ENCODE results near the gene GNAI2. TPM values are rescaled to one million over a fixed set of nuclear protein-coding genes. Genes with fewer than 3 reads are reported as not detected.

GNAI2 gene
- polyA plus RNA-seq, 1 donor (not counting 4 experiments of a cell fraction or from before 2014, with no cell fraction given), result 268 TPM

- no peak for TF ChIP-seq CTCF (optimal IDR thresholded peaks at IDR 0.05 in 1 of 3, IDR thresholded peaks at IDR 0.05 in 1 of 3, conservative IDR thresholded peaks at IDR 0.05 in 1 of 3; ENCODE audit: extremely low read depth in 1 of 3, insufficient read depth in 2 of 3, low read length in 3 of 3)
- no peak for TF ChIP-seq EZH2 (IDR thresholded peaks at IDR 0.05; ENCODE audit: low read length)
- H2AFZ ChIP-seq (ENCODE audit: control insufficient read depth, low read length), result no peak within 1 kb of the TSS
- H3K9ac ChIP-seq (ENCODE audit: control insufficient read depth, extremely low read depth, insufficient read depth, low read length), result no peak within 1 kb of the TSS
- H4K20me1 ChIP-seq (ENCODE audit: control insufficient read depth, extremely low read depth, insufficient read depth, low read length), result no peaks in the 10 kb centered on the region
- FAIRE-seq, result peak; percentile 41
- H3K27me3 ChIP-seq (ENCODE audit: control insufficient read depth, extremely low read depth, insufficient read depth, low read length), result peaks cover 13% of the 10 kb centered on the region
- DNase-seq (ENCODE audit: low read depth, low spot score), result no peak
- dilution Hi-C loops (cut with MboI; ENCODE audit: extremely low pct_ligation_motif_present, low sequenced_read_pairs), result no loop called here
- no peaks in the 10 kb centered on the region for H3K9me3 ChIP-seq (ENCODE audit: control insufficient read depth, low read depth, low read length)
- peaks cover 37% of the 10 kb centered on the region for H3K4me1 ChIP-seq (ENCODE audit: control insufficient read depth, extremely low read depth, insufficient read depth, low read length)
- peaks cover 2% of the 10 kb centered on the region for H3K9me1 ChIP-seq (ENCODE audit: control insufficient read depth, extremely low read depth, insufficient read depth, low read length)
- H3K79me2 ChIP-seq (ENCODE audit: control insufficient read depth, insufficient read depth, low read length), result no peaks in the 10 kb centered on the region
- H3K36me3 ChIP-seq (ENCODE audit: control insufficient read depth in 2 of 2, extremely low read depth in 1 of 2, insufficient read depth in 2 of 2, low read length in 2 of 2), result no peaks in the 10 kb centered on the region
- peak within 1 kb of the TSS; percentile 59 for H3K4me2 ChIP-seq (ENCODE audit: control insufficient read depth, extremely low read depth, insufficient read depth, low read depth, low read length)
- H3K27ac ChIP-seq (ENCODE audit: control insufficient read depth, insufficient read depth, low read length), result no peak within 1 kb of the TSS
- H3K4me3 ChIP-seq (ENCODE audit: control insufficient read depth in 2 of 3, extremely low read depth in 1 of 3, insufficient read depth in 2 of 3, low read depth in 1 of 3, low read length in 3 of 3), result no peak within 1 kb of the TSS
These were observed 32.9 kb downstream of the GNAI2 start, which contains the start of gene SEMA3B for GRCh38 chr3:50268703-50269451. Gene SEMA3B (plus strand): TSS chr3:50269147. CDS start chr3:50269241, 94 bp downstream.

GRCh38 chr3:50269460-50269859 is 33.5 kb downstream of the GNAI2 start:
- Histone ChIP-seq H3K4me2 (ENCODE audit: control insufficient read depth, extremely low read depth, insufficient read depth, low read depth, low read length) (peak overlapping the region; percentile 59), H4K20me1 (ENCODE audit: control insufficient read depth, extremely low read depth, insufficient read depth, low read length) (no peaks in the 10 kb centered on the region), H2AFZ (ENCODE audit: control insufficient read depth, low read length) (no peak overlapping the region), H3K79me2 (ENCODE audit: control insufficient read depth, insufficient read depth, low read length) (no peaks in the 10 kb centered on the region), H3K9ac (ENCODE audit: control insufficient read depth, extremely low read depth, insufficient read depth, low read length) (no peak overlapping the region), H3K27ac (ENCODE audit: control insufficient read depth, insufficient read depth, low read length) (no peak overlapping the region), H3K4me3 (ENCODE audit: control insufficient read depth in 2 of 3, extremely low read depth in 1 of 3, insufficient read depth in 2 of 3, low read depth in 1 of 3, low read length in 3 of 3) (no peak overlapping the region), H3K9me1 (ENCODE audit: control insufficient read depth, extremely low read depth, insufficient read depth, low read length) (peaks cover 2% of the 10 kb centered on the region), H3K36me3 (ENCODE audit: control insufficient read depth in 2 of 2, extremely low read depth in 1 of 2, insufficient read depth in 2 of 2, low read length in 2 of 2) (no peaks in the 10 kb centered on the region), H3K27me3 (ENCODE audit: control insufficient read depth, extremely low read depth, insufficient read depth, low read length) (peaks cover 18% of the 10 kb centered on the region), H3K9me3 (ENCODE audit: control insufficient read depth, low read depth, low read length) (no peaks in the 10 kb centered on the region), H3K4me1 (ENCODE audit: control insufficient read depth, extremely low read depth, insufficient read depth, low read length) (peaks cover 35% of the 10 kb centered on the region)
- TF ChIP-seq EZH2 (IDR thresholded peaks at IDR 0.05; ENCODE audit: low read length) (no peak), CTCF (optimal IDR thresholded peaks at IDR 0.05 in 1 of 3, IDR thresholded peaks at IDR 0.05 in 1 of 3, conservative IDR thresholded peaks at IDR 0.05 in 1 of 3; ENCODE audit: extremely low read depth in 1 of 3, insufficient read depth in 2 of 3, low read length in 3 of 3) (no peak)
- FAIRE-seq, result no peak
- dilution Hi-C loops (cut with MboI; ENCODE audit: extremely low pct_ligation_motif_present, low sequenced_read_pairs), result no loop called here
- no peak for DNase-seq (ENCODE audit: low read depth, low spot score)
